Suprapubic skin (tissue), 4 donors: ENCODE measurements around the gene GRID1.

Experiments used
- CTCF ChIP-seq, 2 donors: fragments of 200-600 bp in 1 of 2; fragments of 450-650 bp in 1 of 2; sonication (generic) in 1 of 2; IDR thresholded peaks; one replicate each; pipeline ENCODE4 v1.5.1; 2016 to 2019; ENCODE audit warnings: antibody characterized with exemption in 2 of 2, mild to moderate bottlenecking in 1 of 2, moderate library complexity in 1 of 2
- POLR2A ChIP-seq, 2 donors: fragments of 450-650 bp; IDR thresholded peaks; one replicate each; pipeline ENCODE4 v1.6.1; 2017; ENCODE audit warnings: antibody characterized with exemption in 2 of 2, mild to moderate bottlenecking in 2 of 2, moderate library complexity in 2 of 2
- POLR2AphosphoS5 ChIP-seq, 3 donors: sonication (generic); formaldehyde crosslinking; IDR thresholded peaks; one replicate each; pipeline ENCODE4 v1.6.1; 2017; ENCODE audit warnings: antibody characterized with exemption in 3 of 3

- no peak for TF ChIP-seq POLR2A (IDR thresholded peaks at IDR 0.05)
- TF ChIP-seq CTCF (IDR thresholded peaks at IDR 0.05): no peak
- TF ChIP-seq POLR2AphosphoS5 (IDR thresholded peaks at IDR 0.05): no peak
Observed at GRCh38 chr10:86121200-86121599, 245.4 kb downstream of the GRID1 start.
